Measurements from ENCODE around the gene GALNT1. TPM values are rescaled to one million over a fixed set of nuclear protein-coding genes. Genes with fewer than 3 reads are reported as not detected.

Gene GALNT1
- total and polyA plus RNA-seq, 2 experiments from 2014 or later, result 47.4 to 110 TPM

GRCh38 chr18:35714539-35714938, 133.0 kb downstream of the GALNT1 start:
- Histone ChIP-seq H3K27me3 (no peaks in the 10 kb centered on the region), H3K9me3 (ENCODE audit: low read depth) (no peaks in the 10 kb centered on the region), H3K36me3 (peaks cover 5% of the 10 kb centered on the region), H3K4me3 (no peak overlapping the region), H3K4me1 (ENCODE audit: low read depth) (no peaks in the 10 kb centered on the region), H3K27ac (no peak overlapping the region)
- TF ChIP-seq, protein P1, sequence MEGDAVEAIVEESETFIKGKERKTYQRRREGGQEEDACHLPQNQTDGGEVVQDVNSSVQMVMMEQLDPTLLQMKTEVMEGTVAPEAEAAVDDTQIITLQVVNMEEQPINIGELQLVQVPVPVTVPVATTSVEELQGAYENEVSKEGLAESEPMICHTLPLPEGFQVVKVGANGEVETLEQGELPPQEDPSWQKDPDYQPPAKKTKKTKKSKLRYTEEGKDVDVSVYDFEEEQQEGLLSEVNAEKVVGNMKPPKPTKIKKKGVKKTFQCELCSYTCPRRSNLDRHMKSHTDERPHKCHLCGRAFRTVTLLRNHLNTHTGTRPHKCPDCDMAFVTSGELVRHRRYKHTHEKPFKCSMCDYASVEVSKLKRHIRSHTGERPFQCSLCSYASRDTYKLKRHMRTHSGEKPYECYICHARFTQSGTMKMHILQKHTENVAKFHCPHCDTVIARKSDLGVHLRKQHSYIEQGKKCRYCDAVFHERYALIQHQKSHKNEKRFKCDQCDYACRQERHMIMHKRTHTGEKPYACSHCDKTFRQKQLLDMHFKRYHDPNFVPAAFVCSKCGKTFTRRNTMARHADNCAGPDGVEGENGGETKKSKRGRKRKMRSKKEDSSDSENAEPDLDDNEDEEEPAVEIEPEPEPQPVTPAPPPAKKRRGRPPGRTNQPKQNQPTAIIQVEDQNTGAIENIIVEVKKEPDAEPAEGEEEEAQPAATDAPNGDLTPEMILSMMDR (IDR thresholded peaks at IDR 0.05; ENCODE audit: low read depth, low read length), result no peak
- DNase-seq (ENCODE audit: low read depth in 1 of 2, low spot score in 1 of 2), result no peak

DNA sequence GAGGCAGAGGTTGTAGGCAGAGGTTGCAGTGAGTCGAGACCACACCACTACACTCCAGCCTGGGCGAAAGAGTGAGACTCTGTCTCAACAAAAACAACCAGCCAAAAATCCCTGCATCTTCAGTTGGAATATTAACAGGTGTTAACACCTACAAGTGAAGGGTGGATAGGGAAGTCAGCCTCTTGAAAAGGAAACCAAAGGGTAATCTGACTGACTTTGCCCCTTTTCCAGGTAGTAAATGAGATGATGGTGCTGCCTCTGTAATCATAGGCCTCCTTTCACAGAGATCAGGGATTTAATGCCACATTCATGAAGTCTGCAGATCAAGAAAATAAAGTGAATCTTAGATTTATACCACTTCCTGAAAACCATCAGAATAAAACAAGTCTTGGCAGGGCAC, 133.6 kb downstream of the GALNT1 start:
- no peaks in the 10 kb centered on the region for H3K36me3 ChIP-seq
- no peak for DNase-seq (ENCODE audit: low read depth in 1 of 2, low spot score in 1 of 2)

GRCh38 chr18:35716169-35716831, 134.8 kb downstream of the GALNT1 start:
- Histone ChIP-seq H3K9me3 (ENCODE audit: low read depth) (no peaks in the 10 kb centered on the region), H3K27me3 (no peaks in the 10 kb centered on the region), H3K4me3 (no peak overlapping the region), H3K27ac (no peak overlapping the region), H3K36me3 (no peaks in the 10 kb centered on the region), H3K4me1 (ENCODE audit: low read depth) (no peaks in the 10 kb centered on the region)
- TF ChIP-seq, protein P1 (IDR thresholded peaks at IDR 0.05; ENCODE audit: low read depth, low read length), result no peak
- DNase-seq (ENCODE audit: low read depth in 1 of 2, low spot score in 1 of 2), result no peak

More for the DNA sequence above, 133.6 kb downstream of the GALNT1 start:
- Histone ChIP-seq H3K4me1 (ENCODE audit: low read depth) (no peaks in the 10 kb centered on the region), H3K4me3 (no peak overlapping the region), H3K9me3 (ENCODE audit: low read depth) (no peaks in the 10 kb centered on the region), H3K27ac (no peak overlapping the region), H3K27me3 (no peaks in the 10 kb centered on the region)
- TF ChIP-seq, protein P1 (IDR thresholded peaks at IDR 0.05; ENCODE audit: low read depth, low read length), result no peak

- Histone ChIP-seq H3K4me3 (no peak overlapping the region), H3K27me3 (no peaks in the 10 kb centered on the region), H3K27ac (no peak overlapping the region), H3K9me3 (ENCODE audit: low read depth) (no peaks in the 10 kb centered on the region), H3K4me1 (ENCODE audit: low read depth) (no peaks in the 10 kb centered on the region), H3K36me3 (no peaks in the 10 kb centered on the region)
- TF ChIP-seq, protein P1 (IDR thresholded peaks at IDR 0.05; ENCODE audit: low read depth, low read length), result no peak
- no peak for DNase-seq (ENCODE audit: low read depth in 1 of 2, low spot score in 1 of 2)
These were observed 135.6 kb downstream of the GALNT1 start for GRCh38 chr18:35717182-35717581.

GRCh38 chr18:35721431-35722081, 140.0 kb downstream of the GALNT1 start:
- Histone ChIP-seq H3K4me1 (ENCODE audit: low read depth) (no peaks in the 10 kb centered on the region), H3K27me3 (no peaks in the 10 kb centered on the region), H3K9me3 (ENCODE audit: low read depth) (no peaks in the 10 kb centered on the region), H3K4me3 (no peak overlapping the region), H3K36me3 (no peaks in the 10 kb centered on the region), H3K27ac (no peak overlapping the region)
- no peak for DNase-seq (ENCODE audit: low read depth in 1 of 2, low spot score in 1 of 2)
- TF ChIP-seq, protein P1 (IDR thresholded peaks at IDR 0.05; ENCODE audit: low read depth, low read length), result no peak

Measured in cardiac muscle cell (in vitro differentiated cells and primary cell).